Measurements from ENCODE around the gene ICAM5. TPM values are rescaled to one million over a fixed set of nuclear protein-coding genes. Genes with fewer than 3 reads are reported as not detected.

The ICAM5 gene
- total and polyA plus RNA-seq, 9 of the 15 experiments (the other 6 are each of a cell fraction or from before 2014, with no cell fraction given): 0.10 to 114 (median 13.7) TPM

- Histone ChIP-seq H3K9ac (ENCODE audit: insufficient read depth in 1 of 2, low read depth in 2 of 2, low read length in 2 of 2) (peak overlapping the region; percentile 91 to 99), H3K9me3 (replicated peaks; ENCODE audit: control insufficient read depth, insufficient read depth, low read depth, low read length) (peaks cover 2% of the 10 kb centered on the region; the same call in 1 of the 2 replicates), H3K4me1 (replicated peaks in 1 of 2; ENCODE audit: control insufficient read depth in 2 of 2, insufficient read depth in 2 of 2, low read length in 2 of 2) (peaks cover 24 to 91% of the 10 kb centered on the region in 2 experiments; a peak in 4 of 5 replicates), H3K27me3 (ENCODE audit: control insufficient read depth in 2 of 2, insufficient read depth in 2 of 2, low read length in 2 of 2) (no peaks in the 10 kb centered on the region), H3K9me1 (ENCODE audit: control insufficient read depth, insufficient read depth, low read length) (no peaks in the 10 kb centered on the region), H4K20me1 (replicated peaks; ENCODE audit: control insufficient read depth, insufficient read depth, low read length) (no peaks in the 10 kb centered on the region; the same call in 1 of the 2 replicates), H3K4me2 (ENCODE audit: insufficient read depth, low read length) (peak overlapping the region; percentile 99), H3K4me3 (peak overlapping the region; percentile 79), H3K79me2 (ENCODE audit: control insufficient read depth, insufficient read depth, low read length) (peaks cover 83% of the 10 kb centered on the region), H2AFZ (ENCODE audit: low read depth, low read length) (peak overlapping the region; percentile 44), H3K36me3 (ENCODE audit: control insufficient read depth, insufficient read depth, low read length) (peaks cover 39% of the 10 kb centered on the region), H3K27ac (ENCODE audit: extremely low read depth, low read depth, low read length) (peak overlapping the region; percentile 96)
- BruUV-seq (replicated peaks): no TSS peak
- ChIA-PET CTCF (ENCODE audit: low intra/inter-chr PET ratio) (no interaction called here), POLR2A (interaction anchor here (0.8 to 3.6 kb wide), 7 partner anchors 10 to 102 kb away, joined by 3 to 23 read pairs (median 5); partner anchors contain the start of gene RAVER1)
- WGBS (ENCODE audit: insufficient coverage, low coverage, missing lambda C conversion rate): under 1% methylated on average over 30 of the region's 30 CpGs
- in situ Hi-C loops (cut with MboI): no loop called here
- no peak for ATAC-seq
- FAIRE-seq: no peak
- DNase-seq (ENCODE audit: extremely low read depth in 1 of 4, low spot score in 3 of 4): peak in 2 of 4 experiments; percentile 19 to 52
- intact Hi-C loops (cut with micrococcal nuclease): no loop called here
- TF ChIP-seq JUN (IDR thresholded peaks at IDR 0.05; ENCODE audit: borderline replicate concordance, low read depth, low read length) (no peak), JUN (CRISPR knock-in tag; IDR thresholded peaks at IDR 0.05; ENCODE audit: borderline replicate concordance) (0 out of 2 replicates have a peak, but pooled peaks have one; percentile 10), KDM2B (CRISPR knock-in tag; IDR thresholded peaks at IDR 0.05) (no peak), MTA2 (IDR thresholded peaks at IDR 0.05; ENCODE audit: low read depth) (no peak), ZFPM2 (CRISPR knock-in tag; IDR thresholded peaks at IDR 0.05) (0 out of 2 replicates have a peak, but pooled peaks have one; percentile 3), ZBTB8A (IDR thresholded peaks at IDR 0.05; ENCODE audit: partially characterized antibody) (no peak), HDAC8 (tag; IDR thresholded peaks at IDR 0.05) (no peak), EGR1 (conservative IDR thresholded peaks at IDR 0.05) (no peak), POLR2A (conservative IDR thresholded peaks at IDR 0.05) (peak; percentile 68), GATA2 (CRISPR knock-in tag; IDR thresholded peaks at IDR 0.05) (peak; percentile 52), NR2C2 (CRISPR knock-in tag; IDR thresholded peaks at IDR 0.05) (no peak), NR2C2 (tag; IDR thresholded peaks at IDR 0.05) (no peak), KLF16 (IDR thresholded peaks at IDR 0.05) (no peak), MXI1 (IDR thresholded peaks at IDR 0.05; ENCODE audit: low read depth, low read length) (no peak), ZNF253 (CRISPR knock-in tag; conservative IDR thresholded peaks at IDR 0.05) (no peak), SIN3A (IDR thresholded peaks at IDR 0.05; ENCODE audit: borderline replicate concordance in 2 of 2, control insufficient read depth in 1 of 2, low read depth in 2 of 2, low read length in 2 of 2) (0 out of 4 replicates have a peak, but pooled peaks of 1 of the 2 experiments have one; percentile 28), MCM3 (IDR thresholded peaks at IDR 0.05) (no peak), NFRKB (IDR thresholded peaks at IDR 0.05; ENCODE audit: low read depth) (peak; percentile 33; the same call in 1 of the 2 replicates), ZNF584 (CRISPR knock-in tag; IDR thresholded peaks at IDR 0.05; ENCODE audit: low read depth) (no peak), PCBP1 (IDR thresholded peaks at IDR 0.05; ENCODE audit: low read depth, low read length, poor library complexity, severe bottlenecking) (no peak), RBM22 (IDR thresholded peaks at IDR 0.05; ENCODE audit: low read depth, low read length, poor library complexity, severe bottlenecking) (peak; percentile 23)
- TF ChIP-seq, protein P1, sequence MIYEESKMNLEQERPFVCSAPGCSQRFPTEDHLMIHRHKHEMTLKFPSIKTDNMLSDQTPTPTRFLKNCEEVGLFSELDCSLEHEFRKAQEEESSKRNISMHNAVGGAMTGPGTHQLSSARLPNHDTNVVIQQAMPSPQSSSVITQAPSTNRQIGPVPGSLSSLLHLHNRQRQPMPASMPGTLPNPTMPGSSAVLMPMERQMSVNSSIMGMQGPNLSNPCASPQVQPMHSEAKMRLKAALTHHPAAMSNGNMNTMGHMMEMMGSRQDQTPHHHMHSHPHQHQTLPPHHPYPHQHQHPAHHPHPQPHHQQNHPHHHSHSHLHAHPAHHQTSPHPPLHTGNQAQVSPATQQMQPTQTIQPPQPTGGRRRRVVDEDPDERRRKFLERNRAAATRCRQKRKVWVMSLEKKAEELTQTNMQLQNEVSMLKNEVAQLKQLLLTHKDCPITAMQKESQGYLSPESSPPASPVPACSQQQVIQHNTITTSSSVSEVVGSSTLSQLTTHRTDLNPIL (CRISPR knock-in tag; IDR thresholded peaks at IDR 0.05): no peak
Observed at GRCh38 chr19:10290357-10290875, 664 bp downstream of the ICAM5 start.

Data from K562 (cell line).